ENCODE results near the gene C16orf46.

GRCh38 chr16:81069063-81069462 lies 8.0 kb downstream of the C16orf46 start:
- TF ChIP-seq CTCF (IDR thresholded peaks at IDR 0.05; ENCODE audit: low read depth, low read length, missing input control) (no peak), MAX (IDR thresholded peaks at IDR 0.05) (no peak), RAD21 (IDR thresholded peaks at IDR 0.05) (no peak)

Measured in liver (tissue), 3 donors.